A204.1 (cell line): ENCODE results near the gene SUPT20H.
A peak's percentile ranks its signal among the peaks of the same experiment; 100 is the strongest.

Experiments
- FAIRE-seq: peaks from 2 replicates; lab custom pipeline; 2012; peaks lifted over from hg19 to GRCh38; lab: Jason Lieb, UNC

The SUPT20H gene

GRCh38 chr13:36998624-36999041, 60.9 kb downstream of the SUPT20H start:
- FAIRE-seq: no peak

DNA sequence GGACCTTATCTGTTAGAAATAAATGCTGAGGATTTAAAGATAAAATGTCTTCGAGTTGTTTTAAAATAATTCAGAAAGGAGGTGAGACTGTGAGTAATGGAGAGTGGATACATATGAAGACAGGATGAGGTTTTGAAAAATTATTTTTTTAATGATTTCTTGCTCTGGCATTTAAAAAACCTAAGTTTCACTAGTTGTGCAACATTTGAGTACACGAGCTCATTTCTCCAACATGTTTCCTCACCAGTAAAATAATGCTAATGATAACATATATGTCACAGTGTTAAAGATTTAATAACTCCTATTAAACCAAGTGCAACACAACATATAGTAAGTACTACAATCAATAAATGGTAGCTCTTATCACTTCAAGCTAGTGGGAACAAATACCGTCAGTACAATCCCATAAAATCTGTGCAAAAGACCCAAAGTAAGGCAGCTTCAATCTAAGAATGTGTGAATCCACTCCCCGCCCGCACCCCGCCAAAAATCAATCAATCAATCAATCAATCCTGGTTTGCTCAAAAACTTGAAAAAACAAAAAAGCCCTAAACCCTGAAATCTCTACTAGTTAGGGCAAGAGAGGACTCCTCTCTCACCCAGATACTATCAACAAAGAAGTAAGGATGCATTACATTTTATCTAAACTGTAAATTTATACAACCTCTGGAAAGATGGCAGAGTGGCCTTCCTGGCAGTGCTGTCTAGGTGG, 61.6 kb downstream of the SUPT20H start:
- no peak for FAIRE-seq

DNA sequence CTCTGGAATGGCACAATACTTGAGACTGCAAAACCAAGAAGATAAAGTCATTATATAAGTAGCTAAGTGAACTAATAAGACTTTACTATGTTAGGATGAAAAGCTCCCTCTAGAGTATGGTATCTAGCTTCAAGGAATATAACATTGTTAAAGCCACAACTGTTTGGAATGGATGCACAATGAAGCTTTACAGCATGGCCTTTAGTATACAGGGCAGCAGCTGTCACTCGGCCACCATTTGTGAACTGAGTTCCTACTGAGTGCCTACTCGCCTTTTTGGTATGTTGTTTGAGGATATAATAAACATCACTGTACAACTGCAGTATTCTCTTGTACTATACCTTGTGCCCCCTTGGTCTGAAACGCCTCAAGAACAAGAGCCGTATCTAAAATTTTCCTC, 67.1 kb downstream of the SUPT20H start:
- FAIRE-seq: no peak

- no peak for FAIRE-seq
These were observed 72.8 kb downstream of the SUPT20H start for GRCh38 chr13:36986462-36987240.

DNA sequence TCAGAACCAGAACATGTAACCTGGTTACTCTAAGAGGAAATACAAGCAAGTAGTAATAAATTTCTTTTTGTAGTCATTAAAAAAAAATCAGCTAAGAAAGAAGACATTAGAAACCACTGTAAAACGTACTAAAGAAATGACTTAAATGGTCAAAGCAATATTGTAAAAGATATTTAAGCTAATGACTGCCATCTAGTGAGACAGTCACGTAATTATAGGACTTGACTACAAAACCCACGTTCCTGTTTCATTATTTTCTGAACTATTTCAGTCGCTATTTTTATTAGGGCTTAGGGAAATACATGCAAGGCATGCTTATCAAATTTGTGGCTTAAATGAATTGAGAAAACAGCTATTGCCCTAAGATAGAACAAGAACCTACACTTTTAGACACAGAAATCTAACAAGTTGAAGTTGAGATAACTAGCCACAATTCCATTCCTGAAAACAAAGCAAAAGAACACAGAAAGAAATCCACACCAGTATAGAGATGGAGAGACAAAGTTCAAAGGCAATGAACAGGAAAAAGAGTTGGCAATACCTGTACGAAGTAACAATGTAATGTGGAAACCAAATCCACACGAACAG, 78.2 kb downstream of the SUPT20H start:
- peak; percentile 96 for FAIRE-seq

DNA sequence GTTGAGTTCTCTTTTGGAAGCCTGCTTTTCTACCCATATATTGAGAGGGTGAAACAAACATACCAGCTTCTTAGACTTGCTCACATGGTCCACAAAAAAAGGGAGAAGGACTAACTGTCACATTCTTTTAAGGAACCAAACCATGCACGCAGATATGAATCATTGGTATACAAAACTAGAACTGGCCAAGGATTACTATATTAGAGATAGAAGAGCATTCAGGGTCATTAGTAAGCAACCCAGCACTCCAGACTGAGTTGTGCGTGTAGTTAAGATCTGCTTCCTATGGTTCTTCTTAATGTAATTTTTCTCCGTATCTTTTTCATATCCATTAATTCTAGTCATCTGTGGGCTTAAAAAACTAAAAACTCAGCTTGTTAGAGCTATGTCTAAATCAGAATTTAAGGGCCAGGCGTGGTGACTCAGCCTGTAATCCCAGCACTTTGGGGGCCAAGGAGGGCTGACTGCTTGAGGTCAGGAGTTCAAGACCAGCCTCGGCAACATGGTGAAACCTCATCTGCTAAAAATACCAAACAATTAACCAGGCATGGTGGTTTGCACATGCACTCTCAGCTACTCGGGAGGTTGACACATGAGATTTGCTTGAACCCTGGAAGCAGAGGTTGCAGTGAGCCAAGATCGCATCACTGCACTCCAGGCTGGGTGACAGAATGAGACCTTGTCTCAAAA, 80.0 kb downstream of the SUPT20H start:
- FAIRE-seq: no peak

DNA sequence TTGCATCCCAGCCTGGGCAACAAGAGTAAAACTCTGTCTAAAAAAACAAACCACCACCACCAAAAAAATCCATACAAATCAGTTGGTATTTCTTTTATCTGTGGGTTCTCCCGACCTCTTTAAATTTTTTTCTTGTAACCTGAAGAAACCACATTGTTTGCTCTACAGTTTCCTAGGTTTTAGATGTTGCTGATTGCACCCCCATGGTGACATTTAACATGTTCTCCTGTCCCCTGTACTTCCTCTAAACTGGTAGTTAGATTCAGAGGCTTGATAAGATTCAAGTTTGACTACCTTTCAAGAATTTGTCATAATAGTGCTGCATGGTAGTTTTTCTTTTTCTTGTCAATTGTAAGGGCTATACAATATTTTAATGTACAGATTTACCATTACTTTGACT, 84.3 kb downstream of the SUPT20H start:
- FAIRE-seq: no peak

DNA sequence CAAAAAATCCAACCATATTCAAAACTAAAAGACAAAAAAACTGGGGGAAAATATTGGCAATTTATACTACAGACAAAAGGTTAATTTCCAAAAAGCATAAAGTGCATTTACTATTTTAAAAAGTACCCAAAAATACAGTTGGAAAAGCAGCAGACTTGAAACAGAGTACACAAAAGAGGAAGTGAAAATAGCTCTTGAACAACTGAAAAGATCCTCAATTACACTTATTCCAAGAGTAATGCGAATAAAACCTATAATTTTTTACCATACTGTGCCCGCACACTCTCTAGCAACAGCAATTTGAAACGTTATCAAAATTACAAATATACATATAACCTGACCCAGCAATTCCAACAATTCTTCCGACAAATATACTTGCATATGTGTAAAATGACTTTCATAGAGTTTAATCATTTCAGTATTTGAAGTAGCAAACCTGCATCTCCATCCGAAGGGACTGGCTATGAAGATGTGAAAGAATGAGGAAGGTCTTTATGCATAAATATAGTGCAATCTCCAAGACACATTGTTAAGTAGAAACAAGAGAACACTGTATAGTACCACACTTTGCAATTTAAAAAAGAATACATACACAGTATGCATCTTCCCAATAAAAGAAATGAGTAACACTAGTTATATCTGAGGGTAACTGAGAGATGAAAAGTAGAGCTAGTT, 85.7 kb downstream of the SUPT20H start:
- no peak for FAIRE-seq

DNA sequence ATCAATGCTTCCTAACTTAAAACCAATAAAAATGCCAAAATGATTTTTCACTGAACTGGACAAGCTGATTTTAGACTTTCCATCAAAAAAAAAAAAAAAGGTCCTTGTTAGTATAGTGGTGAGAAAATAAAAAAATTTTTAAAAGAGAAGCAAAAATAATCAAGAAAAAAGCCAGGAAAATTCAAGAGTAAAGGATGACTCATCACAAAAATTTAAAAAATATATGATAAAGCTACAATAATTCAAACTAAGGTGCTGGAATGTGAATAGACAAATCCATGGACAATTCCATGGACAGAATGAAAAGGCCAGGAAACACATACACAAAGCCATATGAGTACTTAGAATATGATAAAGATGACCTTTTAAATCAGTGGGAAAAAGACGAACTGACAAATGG, 86.5 kb downstream of the SUPT20H start:
- no peak for FAIRE-seq

DNA sequence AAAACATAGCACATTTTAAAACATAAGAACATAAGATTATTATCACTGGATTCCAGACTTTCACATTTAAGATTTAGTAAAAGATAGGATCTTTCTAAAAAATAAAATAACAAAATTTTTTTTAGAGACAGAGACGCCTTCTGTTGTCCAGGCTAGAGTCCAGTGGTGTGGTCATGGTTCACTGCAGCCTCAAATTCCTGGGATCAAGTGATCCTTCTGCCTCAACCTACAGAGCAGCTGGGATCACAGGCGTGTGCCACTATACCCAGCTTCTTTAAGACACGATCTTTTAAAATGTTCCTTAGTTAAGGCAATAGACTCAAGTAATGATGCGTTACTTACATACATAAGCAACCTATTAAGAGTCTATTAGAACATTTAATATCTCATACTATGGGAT, 93.1 kb downstream of the SUPT20H start:
- FAIRE-seq: no peak

DNA sequence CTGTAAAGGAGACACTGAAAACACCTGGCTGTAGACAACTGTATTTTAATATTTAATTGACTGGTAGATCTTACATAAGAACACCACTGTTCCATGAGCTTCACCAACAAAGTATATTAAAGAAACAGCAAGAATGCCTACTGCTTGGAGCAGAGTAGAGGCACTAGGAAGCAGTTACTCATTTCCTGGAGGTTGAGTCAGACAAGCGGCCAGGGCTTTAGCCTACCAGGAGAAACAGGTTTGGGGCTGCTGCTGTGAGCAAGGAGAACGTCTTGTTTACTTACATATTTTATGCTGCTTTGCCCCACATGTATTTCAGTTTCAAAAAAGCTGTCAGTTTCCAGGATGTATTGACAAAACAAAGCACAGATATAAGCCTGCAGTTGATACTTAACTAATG, 93.7 kb downstream of the SUPT20H start:
- FAIRE-seq: no peak

- no peak for FAIRE-seq
These were observed 99.9 kb downstream of the SUPT20H start for GRCh38 chr13:36959456-36960116.
